Measurements from ENCODE around the gene KRT2.

KRT2 gene

DNA sequence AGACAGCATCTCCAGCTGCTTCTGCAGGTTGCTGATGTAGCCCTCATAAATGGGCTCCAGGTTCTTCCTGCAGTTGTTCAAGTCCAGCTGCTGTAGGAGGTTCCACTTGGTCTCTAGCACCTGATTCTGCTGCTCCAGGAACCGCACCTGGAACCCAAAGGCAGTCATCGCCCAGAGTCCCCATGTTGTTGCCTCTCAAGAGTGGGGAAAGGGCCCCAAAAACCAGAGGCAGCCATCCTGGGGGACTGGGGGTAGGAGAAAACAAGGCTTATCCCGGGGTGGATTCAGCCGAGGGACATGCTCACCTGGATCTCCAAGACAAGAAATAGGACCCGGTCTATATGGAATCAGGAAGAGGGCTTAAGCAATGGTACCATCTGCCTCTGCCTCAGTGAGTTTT, 53.0 kb downstream of the KRT2 start:
- Histone ChIP-seq H3K36me3 (no peaks in the 10 kb centered on the region), H3K9me3 (no peaks in the 10 kb centered on the region), H3K27ac (no peak overlapping the region), H3K4me1 (ENCODE audit: control insufficient read depth in 1 of 2, insufficient read depth in 1 of 2, low read depth in 1 of 2, low read length in 1 of 2) (no peaks in the 10 kb centered on the region), H3K4me3 (ENCODE audit: low read depth in 1 of 2, low read length in 1 of 2) (no peak overlapping the region), H3K27me3 (peaks cover 75% of the 10 kb centered on the region)
- TF ChIP-seq, protein P1, sequence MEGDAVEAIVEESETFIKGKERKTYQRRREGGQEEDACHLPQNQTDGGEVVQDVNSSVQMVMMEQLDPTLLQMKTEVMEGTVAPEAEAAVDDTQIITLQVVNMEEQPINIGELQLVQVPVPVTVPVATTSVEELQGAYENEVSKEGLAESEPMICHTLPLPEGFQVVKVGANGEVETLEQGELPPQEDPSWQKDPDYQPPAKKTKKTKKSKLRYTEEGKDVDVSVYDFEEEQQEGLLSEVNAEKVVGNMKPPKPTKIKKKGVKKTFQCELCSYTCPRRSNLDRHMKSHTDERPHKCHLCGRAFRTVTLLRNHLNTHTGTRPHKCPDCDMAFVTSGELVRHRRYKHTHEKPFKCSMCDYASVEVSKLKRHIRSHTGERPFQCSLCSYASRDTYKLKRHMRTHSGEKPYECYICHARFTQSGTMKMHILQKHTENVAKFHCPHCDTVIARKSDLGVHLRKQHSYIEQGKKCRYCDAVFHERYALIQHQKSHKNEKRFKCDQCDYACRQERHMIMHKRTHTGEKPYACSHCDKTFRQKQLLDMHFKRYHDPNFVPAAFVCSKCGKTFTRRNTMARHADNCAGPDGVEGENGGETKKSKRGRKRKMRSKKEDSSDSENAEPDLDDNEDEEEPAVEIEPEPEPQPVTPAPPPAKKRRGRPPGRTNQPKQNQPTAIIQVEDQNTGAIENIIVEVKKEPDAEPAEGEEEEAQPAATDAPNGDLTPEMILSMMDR (IDR thresholded peaks at IDR 0.05): no peak
